Chondrocyte (in vitro differentiated cells): ENCODE data around the gene PDE3B. TPM values are rescaled to one million over a fixed set of nuclear protein-coding genes. Genes with fewer than 3 reads are reported as not detected.
"Not testable (repeated sequence)": the region's sequence is repeated elsewhere in the genome, so short reads cannot be mapped to it uniquely, and the experiment has no call there.

ENCODE experiments used
- DNase-seq: peaks from one replicate; pipeline ENCODE4 v3.0.0; 2021; ENCODE audit warnings: mixed read lengths, low spot score
- H3K27ac Mint-ChIP-seq: one replicate; pipeline ENCODE4 v1.8.0; 2021; ENCODE audit warnings: mild to moderate bottlenecking, moderate library complexity, mixed read lengths; ENCODE audit not compliant: unreplicated experiment
- H3K27me3 Mint-ChIP-seq: 2 replicates; pipeline ENCODE4 v1.8.0; 2021; ENCODE audit warnings: low read depth, mixed read lengths
- H3K36me3 Mint-ChIP-seq: 2 replicates; pipeline ENCODE4 v1.8.0; 2021; ENCODE audit warnings: low read depth, mixed read lengths
- H3K4me1 Mint-ChIP-seq: 2 replicates; pipeline ENCODE4 v1.8.0; 2021; ENCODE audit warnings: low read depth, mild to moderate bottlenecking, mixed read lengths
- H3K4me3 Mint-ChIP-seq: one replicate; pipeline ENCODE4 v1.8.0; 2021; ENCODE audit warnings: mild to moderate bottlenecking, moderate library complexity, mixed read lengths; ENCODE audit not compliant: unreplicated experiment
- H3K9me3 Mint-ChIP-seq: 2 replicates; pipeline ENCODE4 v1.8.0; 2021; ENCODE audit warnings: low read depth, mixed read lengths
- total RNA-seq: library from RNA; stranded (reverse); gene quantifications from 3 replicates; pipeline ENCODE4 v1.2.1, GENCODE V29; 2021
- TF ChIP-seq, protein P1 (sequence below): fragments of 200-600 bp; sonication (generic); IDR thresholded peaks from 2 replicates; pipeline ENCODE4 v1.5.0; 2021; ENCODE audit warnings: antibody characterized with exemption, mild to moderate bottlenecking, moderate library complexity

PDE3B gene
- total RNA-seq, 1 donor from 2014 or later, result 0.47 TPM

DNA sequence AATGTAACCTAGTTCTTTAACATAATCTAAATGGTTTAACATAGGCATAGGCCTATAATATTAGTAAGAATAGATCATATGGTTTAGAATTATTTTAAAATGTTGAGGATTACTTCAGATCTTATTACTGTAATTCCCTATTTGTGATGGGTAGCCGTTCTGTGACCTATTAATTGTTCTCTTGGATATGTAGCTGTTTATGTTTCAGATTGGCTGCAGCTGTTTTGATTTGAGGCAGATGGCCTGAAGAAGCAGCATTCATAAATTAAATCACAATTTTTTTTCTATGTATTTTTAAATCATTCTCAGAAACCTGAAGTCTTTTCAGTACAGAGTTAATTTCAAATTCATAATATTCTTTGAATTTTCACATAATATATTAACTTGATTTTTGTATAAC, 104.5 kb downstream of the PDE3B start:
- TF ChIP-seq, protein P1, sequence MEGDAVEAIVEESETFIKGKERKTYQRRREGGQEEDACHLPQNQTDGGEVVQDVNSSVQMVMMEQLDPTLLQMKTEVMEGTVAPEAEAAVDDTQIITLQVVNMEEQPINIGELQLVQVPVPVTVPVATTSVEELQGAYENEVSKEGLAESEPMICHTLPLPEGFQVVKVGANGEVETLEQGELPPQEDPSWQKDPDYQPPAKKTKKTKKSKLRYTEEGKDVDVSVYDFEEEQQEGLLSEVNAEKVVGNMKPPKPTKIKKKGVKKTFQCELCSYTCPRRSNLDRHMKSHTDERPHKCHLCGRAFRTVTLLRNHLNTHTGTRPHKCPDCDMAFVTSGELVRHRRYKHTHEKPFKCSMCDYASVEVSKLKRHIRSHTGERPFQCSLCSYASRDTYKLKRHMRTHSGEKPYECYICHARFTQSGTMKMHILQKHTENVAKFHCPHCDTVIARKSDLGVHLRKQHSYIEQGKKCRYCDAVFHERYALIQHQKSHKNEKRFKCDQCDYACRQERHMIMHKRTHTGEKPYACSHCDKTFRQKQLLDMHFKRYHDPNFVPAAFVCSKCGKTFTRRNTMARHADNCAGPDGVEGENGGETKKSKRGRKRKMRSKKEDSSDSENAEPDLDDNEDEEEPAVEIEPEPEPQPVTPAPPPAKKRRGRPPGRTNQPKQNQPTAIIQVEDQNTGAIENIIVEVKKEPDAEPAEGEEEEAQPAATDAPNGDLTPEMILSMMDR, result no peak
- Mint-ChIP-seq H3K9me3 (no peaks in the 10 kb centered on the region), H3K27ac (no peak overlapping the region), H3K4me1 (no peaks in the 10 kb centered on the region), H3K27me3 (peaks cover 6% of the 10 kb centered on the region), H3K36me3 (no peaks in the 10 kb centered on the region), H3K4me3 (no peak overlapping the region)
- no peak for DNase-seq

DNA sequence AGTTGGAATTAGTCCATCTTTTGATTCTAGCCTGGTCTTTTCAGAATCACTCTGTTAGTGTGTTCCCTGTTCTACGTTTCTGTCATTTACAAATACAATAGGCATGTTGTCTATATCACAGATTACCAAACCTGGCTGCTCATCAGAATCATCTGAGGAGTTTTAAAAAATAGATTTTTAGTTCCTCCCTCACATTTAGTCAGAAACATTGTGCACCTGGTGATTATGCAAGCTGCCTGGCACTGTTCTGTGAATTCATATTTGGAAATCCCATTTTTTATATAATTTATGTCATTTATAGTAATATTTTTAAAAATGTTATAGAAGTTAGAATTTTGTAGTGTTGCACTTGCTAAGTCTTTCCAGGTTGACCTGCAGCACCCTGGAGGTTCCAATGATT, 107.3 kb downstream of the PDE3B start:
- Mint-ChIP-seq H3K4me3 (no peak overlapping the region), H3K36me3 (no peaks in the 10 kb centered on the region), H3K27me3 (peaks cover 6% of the 10 kb centered on the region), H3K27ac (no peak overlapping the region), H3K4me1 (no peaks in the 10 kb centered on the region), H3K9me3 (no peaks in the 10 kb centered on the region)
- TF ChIP-seq, protein P1, result no peak
- DNase-seq, result no peak

DNA sequence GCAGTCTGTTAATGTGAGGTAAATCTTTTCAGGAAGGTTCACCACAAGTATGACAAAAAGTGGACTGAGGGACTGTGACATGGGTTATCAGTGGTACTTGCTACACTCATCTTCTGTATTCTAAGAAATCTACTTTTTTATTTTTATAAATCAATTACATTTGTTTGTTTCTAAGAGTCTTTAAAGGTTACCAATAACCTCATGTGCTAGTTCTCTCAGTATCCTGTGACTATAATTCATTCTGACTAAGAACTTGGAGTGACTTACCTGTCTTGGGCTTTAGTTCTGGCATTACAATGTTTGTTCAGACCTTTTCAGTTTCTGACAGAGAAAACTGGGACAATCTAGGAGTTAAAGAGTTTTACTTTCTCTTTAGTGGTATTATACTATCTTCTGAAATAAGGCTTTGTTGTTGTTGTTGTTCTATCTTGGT, 108.4 kb downstream of the PDE3B start:
- Mint-ChIP-seq H3K9me3 (no peaks in the 10 kb centered on the region), H3K27me3 (peaks cover 6% of the 10 kb centered on the region), H3K36me3 (no peaks in the 10 kb centered on the region), H3K27ac (no peak overlapping the region), H3K4me1 (no peaks in the 10 kb centered on the region), H3K4me3 (no peak overlapping the region)
- no peak for DNase-seq
- TF ChIP-seq, protein P1, result no peak

DNA sequence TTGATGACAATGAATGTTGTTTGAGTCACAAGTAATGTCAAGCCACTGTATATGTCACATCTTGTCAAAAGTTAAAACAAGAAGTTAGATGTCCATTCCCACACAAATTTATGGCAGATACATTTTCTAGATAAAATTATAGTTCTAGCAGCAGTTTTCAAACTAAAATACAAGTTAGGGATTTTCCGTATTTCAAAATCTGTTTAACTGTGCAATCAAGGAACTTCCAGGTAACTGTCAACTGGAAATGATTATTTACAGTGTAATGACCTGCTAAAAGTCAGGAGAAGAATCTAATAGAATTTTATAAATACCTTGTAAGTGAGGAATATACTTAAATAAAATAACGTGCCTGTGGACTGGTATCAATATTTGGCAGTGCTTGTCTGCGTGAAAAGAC, 111.5 kb downstream of the PDE3B start:
- H3K9me3 Mint-ChIP-seq, result no peaks in the 10 kb centered on the region
- no peak for DNase-seq
- TF ChIP-seq, protein P1, result no peak
- H3K4me1 Mint-ChIP-seq, result no peaks in the 10 kb centered on the region
- H3K4me3 Mint-ChIP-seq, result no peak overlapping the region
- peaks cover 6% of the 10 kb centered on the region for H3K27me3 Mint-ChIP-seq
- H3K27ac Mint-ChIP-seq, result no peak overlapping the region
- H3K36me3 Mint-ChIP-seq, result no peaks in the 10 kb centered on the region

DNA sequence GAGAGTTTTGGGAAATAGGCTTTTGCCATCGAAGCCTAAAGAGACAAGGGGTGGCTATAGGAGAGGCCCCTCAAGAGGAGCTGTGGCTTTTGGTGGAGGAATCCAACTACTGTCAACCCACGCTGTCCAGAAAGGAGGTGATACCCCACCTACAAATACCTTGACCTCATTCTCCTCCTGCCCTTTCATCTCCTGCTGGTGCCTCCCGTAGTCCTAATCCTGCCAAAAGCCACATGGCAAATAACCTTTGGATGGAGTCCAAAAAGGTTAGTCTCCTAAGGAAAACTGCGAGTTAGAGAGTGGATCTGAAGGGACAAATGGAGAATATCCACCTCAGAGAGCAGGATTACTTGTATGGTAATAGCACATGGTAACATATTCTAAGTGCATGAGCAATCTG, 112.7 kb downstream of the PDE3B start:
- no peak for DNase-seq
- Mint-ChIP-seq H3K4me3 (no peak overlapping the region), H3K36me3 (no peaks in the 10 kb centered on the region), H3K27ac (no peak overlapping the region), H3K4me1 (no peaks in the 10 kb centered on the region), H3K27me3 (peaks cover 6% of the 10 kb centered on the region), H3K9me3 (no peaks in the 10 kb centered on the region)
- TF ChIP-seq, protein P1, result no peak

DNA sequence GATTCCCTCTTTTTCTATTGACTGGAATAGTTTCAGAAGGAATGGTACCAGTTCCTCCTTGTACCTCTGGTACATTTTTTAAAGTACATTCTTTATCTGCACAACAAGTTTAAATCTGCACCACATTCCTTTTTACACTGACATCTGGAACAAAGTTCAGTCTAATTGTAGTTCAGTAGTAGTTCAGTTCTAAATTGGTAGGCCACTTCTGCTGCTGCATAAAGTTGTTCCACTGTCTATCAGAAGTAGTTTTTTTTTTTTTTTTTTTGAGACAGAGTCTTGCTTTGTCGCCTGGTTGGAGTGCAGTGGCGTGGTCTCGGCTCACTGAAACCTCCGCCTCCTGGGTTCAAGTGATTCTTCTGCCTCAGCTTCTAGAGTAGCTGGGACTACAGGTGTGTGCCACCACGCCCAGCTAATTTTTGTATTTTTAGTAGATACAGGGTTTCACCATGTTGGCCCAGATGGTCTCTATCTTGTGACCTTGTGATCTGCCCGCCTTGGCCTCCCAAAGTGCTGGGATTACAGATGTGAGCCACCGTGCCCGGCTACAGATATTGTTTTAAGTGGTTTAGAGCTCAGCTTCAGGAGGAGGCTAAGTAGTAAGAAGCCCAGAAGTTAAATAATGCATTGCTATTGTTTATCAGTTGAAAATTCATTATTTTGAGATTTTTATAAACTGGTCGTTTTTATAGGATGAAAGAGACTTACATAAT, 115.9 kb downstream of the PDE3B start:
- DNase-seq, H3K4me1 Mint-ChIP-seq, H3K4me3 Mint-ChIP-seq, H3K27ac Mint-ChIP-seq, H3K9me3 Mint-ChIP-seq, H3K27me3 Mint-ChIP-seq, H3K36me3 Mint-ChIP-seq: not testable (repeated sequence)
